SK-N-DZ (cell line): ENCODE data around the gene EPG5. TPM values are rescaled to one million over a fixed set of nuclear protein-coding genes. Genes with fewer than 3 reads are reported as not detected.
A peak's percentile ranks its signal among the peaks of the same experiment; 100 is the strongest.
"Not testable (repeated sequence)": the region's sequence is repeated elsewhere in the genome, so short reads cannot be mapped to it uniquely, and the experiment has no call there.

Experiments used
- DNase-seq: peaks from one replicate; pipeline ENCODE4 v3.0.0-alpha.2; 2015; ENCODE audit warnings: low spot score
- polyA plus RNA-seq, 2 experiments: library from polyadenylated mRNA; depleted of rRNA; stranded (reverse); fragments of >200 nt; gene quantifications; 2 replicates each; pipeline ENCODE4 v1.2.3, GENCODE V29; 2014

Gene EPG5
- 5.1 and 5.2 TPM in 2 replicates for polyA plus RNA-seq (2014; cell fraction: cytosol; rRNA removed)
- 8.0 and 10.0 TPM in 2 replicates for polyA plus RNA-seq (2014; cell fraction: nucleus; rRNA removed)

GRCh38 chr18:45967007-45967706, at the start of gene EPG5:
Gene EPG5, minus strand, starts transcription at chr18:45967329. Its CDS starts 90 bp downstream, at chr18:45967239.
- DNase-seq, result peak; percentile 90

- DNase-seq, result no peak
Measured at GRCh38 chr18:46013484-46014189, 46.5 kb upstream of the EPG5 start.

GRCh38 chr18:46010676-46011075, 43.5 kb upstream of the EPG5 start:
- DNase-seq, result no peak

- no peak for DNase-seq
Measured at GRCh38 chr18:46010050-46010449, 42.9 kb upstream of the EPG5 start.

- no peak for DNase-seq
Measured at GRCh38 chr18:46009125-46009840, 42.2 kb upstream of the EPG5 start.

- no peak for DNase-seq
Measured at GRCh38 chr18:46008531-46008930, 41.4 kb upstream of the EPG5 start.

GRCh38 chr18:46007165-46007564, 40.0 kb upstream of the EPG5 start:
- DNase-seq, result no peak

GRCh38 chr18:46002934-46003333, 35.8 kb upstream of the EPG5 start:
- DNase-seq, result no peak

GRCh38 chr18:46001892-46002291, 34.8 kb upstream of the EPG5 start:
- no peak for DNase-seq

- no peak for DNase-seq
Measured at GRCh38 chr18:46001074-46001473, 33.9 kb upstream of the EPG5 start.

- no peak for DNase-seq
Measured at GRCh38 chr18:45999536-45999935, 32.4 kb upstream of the EPG5 start.

- DNase-seq, result peak; percentile 40
Measured at GRCh38 chr18:45998244-45998643, 31.1 kb upstream of the EPG5 start.

GRCh38 chr18:45997700-45998151, 30.6 kb upstream of the EPG5 start:
- no peak for DNase-seq

- no peak for DNase-seq
Measured at GRCh38 chr18:45995461-45995860, 28.3 kb upstream of the EPG5 start.

- no peak for DNase-seq
Measured at GRCh38 chr18:45993438-45993837, 26.3 kb upstream of the EPG5 start.

GRCh38 chr18:45992527-45992926, 25.4 kb upstream of the EPG5 start:
- not testable (repeated sequence) for DNase-seq

- DNase-seq, result no peak
Measured at GRCh38 chr18:45991788-45992187, 24.7 kb upstream of the EPG5 start.

- DNase-seq, result no peak
Measured at GRCh38 chr18:45984546-45985235, 17.6 kb upstream of the EPG5 start.

GRCh38 chr18:45981821-45982220, 14.7 kb upstream of the EPG5 start:
- no peak for DNase-seq

GRCh38 chr18:45980229-45980628, 13.1 kb upstream of the EPG5 start:
- no peak for DNase-seq

- DNase-seq, result no peak
Measured at GRCh38 chr18:45978084-45978483, 11.0 kb upstream of the EPG5 start.

GRCh38 chr18:45976974-45977373, 9.8 kb upstream of the EPG5 start:
- DNase-seq, result no peak
